Measurements from ENCODE around the gene FBXL7.

FBXL7 gene

DNA sequence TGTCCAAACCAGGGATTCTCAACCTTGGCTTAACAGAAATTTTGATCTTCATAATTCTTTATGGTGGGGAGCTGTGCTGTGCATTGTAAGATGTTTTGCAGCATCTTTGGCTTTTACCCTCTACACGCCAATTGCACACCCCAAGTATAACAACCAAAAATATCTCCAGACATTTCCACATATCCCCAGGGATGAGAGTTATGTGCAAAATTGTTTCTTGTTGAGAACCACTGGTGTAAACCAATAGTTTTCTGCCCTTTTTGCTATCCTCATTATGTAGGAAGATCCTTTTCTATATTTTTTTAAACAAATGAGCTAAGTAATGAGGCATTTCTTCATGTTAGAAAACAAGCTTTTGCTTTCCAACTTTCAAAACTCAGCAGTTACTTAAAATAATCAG lies 189.9 kb downstream of the FBXL7 start:
- TF ChIP-seq, protein P1, sequence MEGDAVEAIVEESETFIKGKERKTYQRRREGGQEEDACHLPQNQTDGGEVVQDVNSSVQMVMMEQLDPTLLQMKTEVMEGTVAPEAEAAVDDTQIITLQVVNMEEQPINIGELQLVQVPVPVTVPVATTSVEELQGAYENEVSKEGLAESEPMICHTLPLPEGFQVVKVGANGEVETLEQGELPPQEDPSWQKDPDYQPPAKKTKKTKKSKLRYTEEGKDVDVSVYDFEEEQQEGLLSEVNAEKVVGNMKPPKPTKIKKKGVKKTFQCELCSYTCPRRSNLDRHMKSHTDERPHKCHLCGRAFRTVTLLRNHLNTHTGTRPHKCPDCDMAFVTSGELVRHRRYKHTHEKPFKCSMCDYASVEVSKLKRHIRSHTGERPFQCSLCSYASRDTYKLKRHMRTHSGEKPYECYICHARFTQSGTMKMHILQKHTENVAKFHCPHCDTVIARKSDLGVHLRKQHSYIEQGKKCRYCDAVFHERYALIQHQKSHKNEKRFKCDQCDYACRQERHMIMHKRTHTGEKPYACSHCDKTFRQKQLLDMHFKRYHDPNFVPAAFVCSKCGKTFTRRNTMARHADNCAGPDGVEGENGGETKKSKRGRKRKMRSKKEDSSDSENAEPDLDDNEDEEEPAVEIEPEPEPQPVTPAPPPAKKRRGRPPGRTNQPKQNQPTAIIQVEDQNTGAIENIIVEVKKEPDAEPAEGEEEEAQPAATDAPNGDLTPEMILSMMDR (IDR thresholded peaks at IDR 0.05) = no peak

DNA sequence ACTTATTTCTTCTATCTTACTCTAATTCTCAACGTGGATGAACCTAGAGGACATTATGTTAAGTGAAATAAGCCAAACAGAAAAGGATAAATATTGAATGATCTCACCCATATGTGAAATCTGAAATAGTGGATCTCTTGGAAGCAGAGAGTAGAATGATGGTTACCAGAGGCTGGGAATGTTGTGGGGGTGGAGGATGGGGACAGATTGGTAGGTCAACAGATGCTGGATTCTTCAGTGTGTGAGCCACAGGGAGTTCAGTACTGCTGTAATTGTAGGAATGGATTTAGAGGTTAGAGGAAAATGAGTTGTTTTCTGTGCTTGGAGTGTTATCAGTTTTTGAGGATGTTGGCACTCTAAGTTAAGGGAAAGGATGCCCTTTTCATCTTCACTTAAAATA lies 190.6 kb downstream of the FBXL7 start:
- TF ChIP-seq, protein P1 (IDR thresholded peaks at IDR 0.05) = no peak

DNA sequence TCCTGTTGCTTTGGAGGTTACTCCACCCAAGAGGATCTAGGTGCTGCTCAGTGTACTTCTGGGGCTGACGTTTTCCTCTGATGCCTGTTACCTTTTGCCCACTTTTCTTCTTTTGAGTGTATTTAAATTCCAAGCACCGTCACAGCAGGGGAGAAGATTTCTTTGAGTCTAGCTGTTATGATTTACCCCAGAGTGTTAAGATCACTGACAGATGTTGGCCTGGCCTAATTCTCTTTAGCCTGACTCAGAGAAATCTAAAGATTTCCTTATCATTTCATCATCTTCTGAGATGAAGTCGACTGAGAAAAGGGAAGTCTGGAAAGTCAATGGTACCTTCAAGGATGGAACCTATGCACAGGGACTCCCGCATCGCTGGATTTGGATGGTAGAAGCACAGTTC lies 191.5 kb downstream of the FBXL7 start:
- TF ChIP-seq, protein P1 (IDR thresholded peaks at IDR 0.05) = no peak

DNA sequence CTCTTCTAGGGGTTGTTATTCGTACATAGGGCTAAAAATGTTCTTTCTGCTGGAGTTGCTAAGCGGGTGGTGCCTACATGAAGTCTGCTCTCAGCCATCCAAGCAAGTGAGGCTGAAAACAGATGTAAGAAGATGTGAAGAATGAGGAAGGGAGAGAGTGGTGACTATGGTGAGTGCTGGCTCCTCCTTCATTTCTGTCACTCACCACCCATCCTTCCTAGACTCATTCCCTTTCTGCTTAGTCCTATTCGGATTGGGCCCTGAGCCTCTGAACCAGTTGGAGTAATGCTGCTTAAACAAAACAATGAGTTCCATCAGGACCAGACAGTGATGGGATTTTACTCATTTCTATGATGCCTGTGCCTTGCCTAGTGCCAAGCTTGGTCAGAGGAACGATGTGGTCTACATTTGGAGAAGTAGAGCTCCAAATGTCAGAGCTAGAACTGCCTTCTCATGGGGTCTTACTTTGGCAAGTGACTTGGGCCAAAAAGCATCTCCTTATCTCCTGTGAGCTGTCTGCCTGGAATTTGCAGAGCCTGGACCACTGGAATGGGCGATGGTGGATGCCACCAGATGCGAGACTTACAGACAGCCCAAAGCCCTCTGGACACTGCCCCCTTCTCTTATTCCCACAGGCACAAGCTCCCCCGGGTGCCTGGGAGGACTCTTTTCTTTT lies 192.9 kb downstream of the FBXL7 start:
- TF ChIP-seq, protein P1 (IDR thresholded peaks at IDR 0.05) = no peak

DNA sequence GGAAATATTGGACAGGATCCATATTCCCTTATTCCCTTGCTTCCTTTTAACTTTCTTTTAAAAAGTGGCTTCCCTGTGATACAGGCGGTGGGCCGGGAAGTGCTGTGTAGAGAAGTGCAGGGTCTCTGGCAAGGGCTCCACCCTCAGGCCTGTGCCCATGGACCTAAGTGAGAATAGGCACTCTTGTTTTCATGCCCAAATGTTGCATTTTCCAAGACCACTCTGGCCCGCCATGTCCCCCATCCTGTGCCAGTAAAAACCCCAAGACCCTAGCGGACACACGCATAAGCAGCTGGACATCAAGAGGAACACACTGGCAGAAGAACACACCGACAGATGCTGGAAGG lies 193.4 kb downstream of the FBXL7 start:
- TF ChIP-seq, protein P1 (IDR thresholded peaks at IDR 0.05) = no peak

DNA sequence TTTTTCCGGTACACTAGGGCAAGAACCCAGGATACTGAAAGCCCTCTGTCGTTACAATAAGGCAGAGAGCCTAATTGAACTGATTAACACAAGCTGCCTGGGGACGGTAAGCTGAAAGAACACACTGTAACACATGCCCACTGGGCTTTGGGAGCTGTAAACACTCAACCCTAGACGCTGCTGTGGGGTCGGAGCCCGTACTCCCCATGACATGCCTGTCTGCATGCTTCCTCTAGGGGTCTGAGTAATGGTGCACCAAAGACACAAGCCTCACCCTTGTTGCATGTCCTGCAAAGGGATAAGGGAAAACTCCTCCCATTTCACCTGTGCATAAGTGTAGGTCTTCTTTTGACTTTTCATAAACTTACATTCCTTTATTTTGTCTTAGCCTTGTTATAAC lies 194.0 kb downstream of the FBXL7 start:
- TF ChIP-seq, protein P1 (IDR thresholded peaks at IDR 0.05) = no peak

DNA sequence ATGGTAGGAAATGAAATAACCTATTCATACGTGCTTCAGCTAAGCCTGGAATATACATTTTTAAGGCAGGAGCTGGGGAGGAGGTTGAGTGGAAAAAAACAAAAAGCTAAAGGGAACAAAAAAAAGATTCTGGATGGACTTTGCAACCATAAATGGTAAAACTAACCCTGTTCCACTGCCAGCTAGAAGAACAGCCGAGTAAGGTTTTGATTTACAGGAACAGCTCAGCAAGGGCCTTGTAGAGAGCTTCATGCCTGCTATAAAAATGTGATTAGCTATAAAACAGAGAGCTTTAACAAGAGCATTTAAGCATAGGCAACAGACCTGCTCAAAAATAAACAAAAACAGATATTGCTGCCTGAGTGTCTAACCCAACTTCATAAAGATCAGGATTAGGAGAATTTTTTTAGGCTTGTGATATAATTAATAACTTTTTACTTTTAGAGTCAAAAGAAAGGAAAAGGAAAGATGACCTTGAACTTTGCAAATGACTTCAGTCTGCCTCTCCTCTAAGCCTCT lies 194.8 kb downstream of the FBXL7 start:
- TF ChIP-seq, protein P1 (IDR thresholded peaks at IDR 0.05) = no peak
